ENCODE results near the gene MXRA7.

MXRA7 gene

GRCh38 chr17:76702076-76702475 lies 8.7 kb downstream of the MXRA7 start:
- Histone ChIP-seq H3K4me3 (ENCODE audit: low read depth in 1 of 2, low read length in 2 of 2) (no peak overlapping the region), H3K36me3 (ENCODE audit: insufficient read depth, low read length) (no peaks in the 10 kb centered on the region), H3K9ac (ENCODE audit: low read depth, low read length) (no peak overlapping the region), H2AFZ (ENCODE audit: low read depth, low read length) (no peak overlapping the region), H3K4me1 (ENCODE audit: insufficient read depth, low read length) (no peaks in the 10 kb centered on the region), H3K27me3 (ENCODE audit: insufficient read depth, low read length, poor library complexity) (no peaks in the 10 kb centered on the region), H3K27ac (ENCODE audit: low read length) (no peak overlapping the region), H3K9me3 (ENCODE audit: insufficient read depth, low read length, severe bottlenecking) (no peaks in the 10 kb centered on the region), H4K20me1 (ENCODE audit: insufficient read depth, low read length) (no peaks in the 10 kb centered on the region), H3K79me2 (ENCODE audit: insufficient read depth, low read length) (no peaks in the 10 kb centered on the region), H3K4me2 (ENCODE audit: insufficient read depth, low read length) (no peak overlapping the region)
- TF ChIP-seq, protein P1, sequence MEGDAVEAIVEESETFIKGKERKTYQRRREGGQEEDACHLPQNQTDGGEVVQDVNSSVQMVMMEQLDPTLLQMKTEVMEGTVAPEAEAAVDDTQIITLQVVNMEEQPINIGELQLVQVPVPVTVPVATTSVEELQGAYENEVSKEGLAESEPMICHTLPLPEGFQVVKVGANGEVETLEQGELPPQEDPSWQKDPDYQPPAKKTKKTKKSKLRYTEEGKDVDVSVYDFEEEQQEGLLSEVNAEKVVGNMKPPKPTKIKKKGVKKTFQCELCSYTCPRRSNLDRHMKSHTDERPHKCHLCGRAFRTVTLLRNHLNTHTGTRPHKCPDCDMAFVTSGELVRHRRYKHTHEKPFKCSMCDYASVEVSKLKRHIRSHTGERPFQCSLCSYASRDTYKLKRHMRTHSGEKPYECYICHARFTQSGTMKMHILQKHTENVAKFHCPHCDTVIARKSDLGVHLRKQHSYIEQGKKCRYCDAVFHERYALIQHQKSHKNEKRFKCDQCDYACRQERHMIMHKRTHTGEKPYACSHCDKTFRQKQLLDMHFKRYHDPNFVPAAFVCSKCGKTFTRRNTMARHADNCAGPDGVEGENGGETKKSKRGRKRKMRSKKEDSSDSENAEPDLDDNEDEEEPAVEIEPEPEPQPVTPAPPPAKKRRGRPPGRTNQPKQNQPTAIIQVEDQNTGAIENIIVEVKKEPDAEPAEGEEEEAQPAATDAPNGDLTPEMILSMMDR (IDR thresholded peaks at IDR 0.05; ENCODE audit: borderline replicate concordance, extremely low read depth, low read length, poor library complexity, severe bottlenecking) = no peak
- TF ChIP-seq EZH2 (IDR thresholded peaks at IDR 0.05; ENCODE audit: borderline replicate concordance, low read depth, low read length, severe bottlenecking) = no peak
- ATAC-seq (ENCODE audit: insufficient read depth, low read depth) (no peak), DNase-seq (no peak)

- no peak overlapping the region for H3K9ac ChIP-seq (ENCODE audit: low read depth, low read length)
- DNase-seq = no peak
- H3K4me1 ChIP-seq (ENCODE audit: insufficient read depth, low read length) = no peaks in the 10 kb centered on the region
- H3K36me3 ChIP-seq (ENCODE audit: insufficient read depth, low read length) = no peaks in the 10 kb centered on the region
- no peaks in the 10 kb centered on the region for H4K20me1 ChIP-seq (ENCODE audit: insufficient read depth, low read length)
- ATAC-seq (ENCODE audit: insufficient read depth, low read depth) = no peak
- no peaks in the 10 kb centered on the region for H3K27me3 ChIP-seq (ENCODE audit: insufficient read depth, low read length, poor library complexity)
- H3K79me2 ChIP-seq (ENCODE audit: insufficient read depth, low read length) = no peaks in the 10 kb centered on the region
- no peak overlapping the region for H3K27ac ChIP-seq (ENCODE audit: low read length)
- H3K9me3 ChIP-seq (ENCODE audit: insufficient read depth, low read length, severe bottlenecking) = no peaks in the 10 kb centered on the region
- no peak overlapping the region for H2AFZ ChIP-seq (ENCODE audit: low read depth, low read length)
- H3K4me3 ChIP-seq (ENCODE audit: low read depth in 1 of 2, low read length in 2 of 2) = no peak overlapping the region
- TF ChIP-seq, protein P1 (IDR thresholded peaks at IDR 0.05; ENCODE audit: borderline replicate concordance, extremely low read depth, low read length, poor library complexity, severe bottlenecking) = no peak
- TF ChIP-seq EZH2 (IDR thresholded peaks at IDR 0.05; ENCODE audit: borderline replicate concordance, low read depth, low read length, severe bottlenecking) = no peak
- H3K4me2 ChIP-seq (ENCODE audit: insufficient read depth, low read length) = no peak overlapping the region
These were observed 9.2 kb downstream of the MXRA7 start for GRCh38 chr17:76701471-76701967.

GRCh38 chr17:76700617-76701470 lies 9.9 kb downstream of the MXRA7 start:
- no peak overlapping the region for H3K27ac ChIP-seq (ENCODE audit: low read length)
- no peaks in the 10 kb centered on the region for H3K9me3 ChIP-seq (ENCODE audit: insufficient read depth, low read length, severe bottlenecking)
- TF ChIP-seq, protein P1 (IDR thresholded peaks at IDR 0.05; ENCODE audit: borderline replicate concordance, extremely low read depth, low read length, poor library complexity, severe bottlenecking) = no peak
- TF ChIP-seq EZH2 (IDR thresholded peaks at IDR 0.05; ENCODE audit: borderline replicate concordance, low read depth, low read length, severe bottlenecking) = no peak
- no peaks in the 10 kb centered on the region for H3K27me3 ChIP-seq (ENCODE audit: insufficient read depth, low read length, poor library complexity)
- H3K4me2 ChIP-seq (ENCODE audit: insufficient read depth, low read length) = no peak overlapping the region
- ATAC-seq (ENCODE audit: insufficient read depth, low read depth) (peak; percentile 55; the same call in 2 of the 3 replicates), DNase-seq (peak; percentile 18)
- no peak overlapping the region for H2AFZ ChIP-seq (ENCODE audit: low read depth, low read length)
- no peak overlapping the region for H3K9ac ChIP-seq (ENCODE audit: low read depth, low read length)
- H3K4me3 ChIP-seq (ENCODE audit: low read depth in 1 of 2, low read length in 2 of 2) = no peak overlapping the region
- no peaks in the 10 kb centered on the region for H3K4me1 ChIP-seq (ENCODE audit: insufficient read depth, low read length)
- no peaks in the 10 kb centered on the region for H3K79me2 ChIP-seq (ENCODE audit: insufficient read depth, low read length)
- no peaks in the 10 kb centered on the region for H3K36me3 ChIP-seq (ENCODE audit: insufficient read depth, low read length)
- H4K20me1 ChIP-seq (ENCODE audit: insufficient read depth, low read length) = no peaks in the 10 kb centered on the region
